Measurements from ENCODE around the gene HMGXB3.
"Not testable (repeated sequence)": the region's sequence is repeated elsewhere in the genome, so short reads cannot be mapped to it uniquely, and the experiment has no call there.

HMGXB3 gene

GRCh38 chr5:150077060-150077459, 76.5 kb downstream of the HMGXB3 start:
- peak in 8 of 42 donors; percentile 5 to 28 (median 12) for DNase-seq
- intact Hi-C loops (cut with DNase I): no loop called here

GRCh38 chr5:150077996-150078801, 77.7 kb downstream of the HMGXB3 start:
- intact Hi-C loops (cut with DNase I): no loop called here
- peak in 9 of 42 donors; percentile 3 to 29 (median 14) for DNase-seq

GRCh38 chr5:150078802-150079689, 78.5 kb downstream of the HMGXB3 start:
- intact Hi-C loops (cut with DNase I): no loop called here
- DNase-seq: peak in 10 of 42 donors; percentile 4 to 31 (median 14)

- peak in 10 of 42 donors; percentile 5 to 35 (median 12) for DNase-seq
- intact Hi-C loops (cut with DNase I): no loop called here
Observed at GRCh38 chr5:150079909-150080461, 79.4 kb downstream of the HMGXB3 start.

GRCh38 chr5:150080696-150081435, 80.3 kb downstream of the HMGXB3 start:
- peak in 8 of 42 donors; percentile 5 to 30 (median 16) for DNase-seq
- intact Hi-C loops (cut with DNase I): no loop called here

- intact Hi-C loops (cut with DNase I): no loop called here
- peak in 37 of 42 donors; percentile 24 to 81 (median 54) for DNase-seq
Observed at GRCh38 chr5:150081541-150082283, 81.2 kb downstream of the HMGXB3 start.

GRCh38 chr5:150082374-150082773, 81.8 kb downstream of the HMGXB3 start:
- intact Hi-C loops (cut with DNase I): no loop called here
- peak in 7 of 42 donors; percentile 7 to 39 (median 16) for DNase-seq

GRCh38 chr5:150082889-150083288, 82.3 kb downstream of the HMGXB3 start:
- DNase-seq: peak in 15 of 42 donors; percentile 21 to 64 (median 37)
- intact Hi-C loops (cut with DNase I): no loop called here

GRCh38 chr5:150084754-150085153, 84.2 kb downstream of the HMGXB3 start:
- intact Hi-C loops (cut with DNase I): not testable (repeated sequence)
- peak in 9 of 42 donors; percentile 3 to 33 (median 16) for DNase-seq

GRCh38 chr5:150085191-150085912, 84.8 kb downstream of the HMGXB3 start:
- intact Hi-C loops (cut with DNase I): no loop called here
- peak in 9 of 42 donors; percentile 3 to 31 (median 12) for DNase-seq

GRCh38 chr5:150085950-150086715, 85.6 kb downstream of the HMGXB3 start, which contains the start of gene CSF1R:
CSF1R (minus strand) TSS chr5:150086554; CDS start chr5:150086427, 127 bp downstream.
- peak in 7 of 42 donors; percentile 11 to 39 (median 22) for DNase-seq
- intact Hi-C loops (cut with DNase I): no loop called here

GRCh38 chr5:150092159-150092787, 91.7 kb downstream of the HMGXB3 start:
- intact Hi-C loops (cut with DNase I): no loop called here
- DNase-seq: peak in 1 of 42 donors; percentile 16

GRCh38 chr5:150097152-150097551, 96.6 kb downstream of the HMGXB3 start:
- no peak for DNase-seq
- intact Hi-C loops (cut with DNase I): no loop called here

- DNase-seq: peak in 5 of 42 donors; percentile 7 to 22 (median 9)
- intact Hi-C loops (cut with DNase I): no loop called here
Observed at GRCh38 chr5:150101023-150101422, 100.5 kb downstream of the HMGXB3 start.
